Keratinocyte (primary cell): ENCODE data around the gene SIGLECL1. TPM values are rescaled to one million over a fixed set of nuclear protein-coding genes. Genes with fewer than 3 reads are reported as not detected.

ENCODE experiments used
- DNase-seq: peaks from one replicate; pipeline ENCODE4 v3.0.0-alpha.2; 2011; ENCODE audit warnings: low read depth, missing footprints, low spot score
- FAIRE-seq: peaks from 2 replicates; lab custom pipeline; 2011; peaks lifted over from hg19 to GRCh38; lab: Jason Lieb, UNC
- H2AFZ ChIP-seq: 2 replicates; pipeline ENCODE4 v1.6.0; 2012; ENCODE audit warnings: low read length, control low read depth, inconsistent platforms; ENCODE audit not compliant: control insufficient read depth
- H3K27ac ChIP-seq: 2 replicates; pipeline ENCODE4 v1.5.1; 2011; ENCODE audit warnings: low read length; ENCODE audit not compliant: control insufficient read depth, insufficient read depth
- H3K27me3 ChIP-seq: 3 replicates; pipeline ENCODE4 v1.6.0; 2011; ENCODE audit warnings: low read length; ENCODE audit not compliant: control insufficient read depth, insufficient read depth; ENCODE audit errors: extremely low read depth
- H3K36me3 ChIP-seq, 2 experiments: 2 replicates in 1 of 2; 3 replicates in 1 of 2; pipeline ENCODE4 v1.5.1; 2011; ENCODE audit warnings: low read length in 2 of 2, mild to moderate bottlenecking in 1 of 2; ENCODE audit not compliant: control insufficient read depth in 2 of 2, insufficient read depth in 2 of 2; ENCODE audit errors: extremely low read depth in 1 of 2
- H3K4me1 ChIP-seq: 3 replicates; pipeline ENCODE4 v1.5.1; 2011; ENCODE audit warnings: low read length; ENCODE audit not compliant: control insufficient read depth, insufficient read depth; ENCODE audit errors: extremely low read depth
- H3K4me2 ChIP-seq: 3 replicates; pipeline ENCODE4 v1.6.0; 2011; ENCODE audit warnings: low read depth, low read length; ENCODE audit not compliant: control insufficient read depth, insufficient read depth; ENCODE audit errors: extremely low read depth
- H3K4me3 ChIP-seq, 3 experiments: fragments of 200-600 bp in 1 of 3; sonication (generic) in 1 of 3; 2 replicates in 2 of 3; 3 replicates in 1 of 3; pipeline ENCODE4 v1.5.1; 2011 to 2016; ENCODE audit warnings: low read length in 3 of 3, mild to moderate bottlenecking in 3 of 3, control low read depth in 2 of 3, inconsistent platforms in 1 of 3, low read depth in 1 of 3, mixed read lengths in 1 of 3, mixed run types in 1 of 3, moderate library complexity in 1 of 3; ENCODE audit not compliant: control insufficient read depth in 2 of 3, insufficient read depth in 2 of 3; ENCODE audit errors: extremely low read depth in 1 of 3
- H3K79me2 ChIP-seq: 2 replicates; pipeline ENCODE4 v1.6.0; 2012; ENCODE audit warnings: low read length; ENCODE audit not compliant: control insufficient read depth, insufficient read depth
- H3K9ac ChIP-seq: 3 replicates; pipeline ENCODE4 v1.6.0; 2011; ENCODE audit warnings: low read length; ENCODE audit not compliant: control insufficient read depth, insufficient read depth; ENCODE audit errors: extremely low read depth
- H3K9me1 ChIP-seq: 3 replicates; pipeline ENCODE4 v1.6.0; 2011; ENCODE audit warnings: low read length; ENCODE audit not compliant: control insufficient read depth, insufficient read depth; ENCODE audit errors: extremely low read depth
- H3K9me3 ChIP-seq: 2 replicates; pipeline ENCODE4 v1.5.1; 2012; ENCODE audit warnings: low read depth, low read length; ENCODE audit not compliant: control insufficient read depth
- H4K20me1 ChIP-seq: 3 replicates; pipeline ENCODE4 v1.6.0; 2011; ENCODE audit warnings: low read length; ENCODE audit not compliant: control insufficient read depth, insufficient read depth; ENCODE audit errors: extremely low read depth
- CTCF ChIP-seq, 3 experiments: IDR thresholded peaks in 1 of 3; conservative IDR thresholded peaks in 1 of 3; optimal IDR thresholded peaks in 1 of 3; 2 replicates in 2 of 3; 3 replicates in 1 of 3; pipeline versions ENCODE3 to v1.5.1; 2011; ENCODE audit warnings: low read length in 3 of 3, mild to moderate bottlenecking in 3 of 3, moderate library complexity in 2 of 3, control low read depth in 1 of 3, inconsistent platforms in 1 of 3; ENCODE audit not compliant: insufficient read depth in 2 of 3; ENCODE audit errors: extremely low read depth in 1 of 3
- EZH2 ChIP-seq: IDR thresholded peaks from one replicate; pipeline ENCODE4 v1.6.1; 2012; ENCODE audit warnings: inconsistent platforms, mild to moderate bottlenecking, low read length, moderate library complexity
- dilution Hi-C: fragments of 300-500 bp; cut with MboI; formaldehyde crosslinking; loops from one replicate; pipeline ENCODE4 v1.7.0; 2020; ENCODE audit warnings: low sequenced_read_pairs; ENCODE audit not compliant: extremely low pct_ligation_motif_present
- polyA plus RNA-seq, 5 experiments: library from polyadenylated mRNA; depleted of rRNA in 3 of 5; stranded (reverse) in 3 of 5; stranded (forward) in 1 of 5; unstranded in 1 of 5; fragments of >200 nt; gene quantifications; 1 replicate in 1 of 5; 2 replicates in 3 of 5; 3 replicates in 1 of 5; pipeline versions ENCODE4 v1.2.1 to v1.2.3, GENCODE V29; 2011 to 2012; ENCODE audit warnings: missing spikeins in 2 of 5, low read depth in 1 of 5, low replicate concordance in 1 of 5

Gene SIGLECL1
- polyA plus RNA-seq, 1 donor (not counting 4 experiments of a cell fraction or from before 2014, with no cell fraction given) = not detected

GRCh38 chr19:51311351-51312257 lies 60.7 kb downstream of the SIGLECL1 start, which contains the start of gene IGLON5:
Gene IGLON5, plus strand, starts transcription at chr19:51311644. Its CDS starts 204 bp downstream, at chr19:51311848.
- H3K9me3 ChIP-seq = no peaks in the 10 kb centered on the region
- no peak within 1 kb of the TSS for H3K9ac ChIP-seq
- H3K79me2 ChIP-seq = no peaks in the 10 kb centered on the region
- H3K4me1 ChIP-seq = no peaks in the 10 kb centered on the region
- H3K4me3 ChIP-seq = no peak within 1 kb of the TSS
- H3K4me2 ChIP-seq = no peak within 1 kb of the TSS
- dilution Hi-C loops = no loop called here
- H3K9me1 ChIP-seq = no peaks in the 10 kb centered on the region
- FAIRE-seq (no peak), DNase-seq (no peak)
- H3K36me3 ChIP-seq = no peaks in the 10 kb centered on the region
- H3K27ac ChIP-seq = no peak within 1 kb of the TSS
- H2AFZ ChIP-seq = no peak within 1 kb of the TSS
- H4K20me1 ChIP-seq = no peaks in the 10 kb centered on the region
- H3K27me3 ChIP-seq = peaks cover 16% of the 10 kb centered on the region
- TF ChIP-seq CTCF (optimal IDR thresholded peaks at IDR 0.05 in 1 of 3, IDR thresholded peaks at IDR 0.05 in 1 of 3, conservative IDR thresholded peaks at IDR 0.05 in 1 of 3; ENCODE audit: extremely low read depth in 1 of 3, insufficient read depth in 2 of 3, low read length in 3 of 3) = no peak

- Histone ChIP-seq H3K4me2 (no peak overlapping the region), H3K27ac (no peak overlapping the region), H2AFZ (no peak overlapping the region), H3K9me3 (no peaks in the 10 kb centered on the region), H3K4me1 (no peaks in the 10 kb centered on the region), H3K4me3 (no peak overlapping the region), H4K20me1 (no peaks in the 10 kb centered on the region), H3K36me3 (no peaks in the 10 kb centered on the region), H3K9ac (no peak overlapping the region), H3K79me2 (no peaks in the 10 kb centered on the region), H3K9me1 (no peaks in the 10 kb centered on the region), H3K27me3 (peaks cover 11% of the 10 kb centered on the region)
- no peak for TF ChIP-seq EZH2
- no peak for TF ChIP-seq CTCF (optimal IDR thresholded peaks at IDR 0.05 in 1 of 3, IDR thresholded peaks at IDR 0.05 in 1 of 3, conservative IDR thresholded peaks at IDR 0.05 in 1 of 3; ENCODE audit: extremely low read depth in 1 of 3, insufficient read depth in 2 of 3, low read length in 3 of 3)
- DNase-seq = no peak
- no peak for FAIRE-seq
- dilution Hi-C loops = no loop called here
Measured at GRCh38 chr19:51316688-51317087, 65.8 kb downstream of the SIGLECL1 start.
